Activated CD4-positive, alpha-beta T cell treated with anti-CD3 and anti-CD28 coated beads, Interleukin-2, amount 50 U/mL, for 48 hours (primary cell): ENCODE results near the gene STAMBPL1.
A peak's percentile ranks its signal among the peaks of the same experiment; 100 is the strongest.
"Not testable (repeated sequence)": the region's sequence is repeated elsewhere in the genome, so short reads cannot be mapped to it uniquely, and the experiment has no call there.

ENCODE experiments used
- DNase-seq, 2 experiments: peaks; one replicate each; pipeline ENCODE4 v3.0.0-alpha.2; 2020

STAMBPL1 gene

GRCh38 chr10:88858491-88858890, 21.6 kb upstream of the STAMBPL1 start:
- no peak for DNase-seq

GRCh38 chr10:88861036-88861435, 19.0 kb upstream of the STAMBPL1 start:
- DNase-seq, result no peak

GRCh38 chr10:88865281-88865876, 14.7 kb upstream of the STAMBPL1 start:
- no peak for DNase-seq

GRCh38 chr10:88866454-88866853, 13.6 kb upstream of the STAMBPL1 start:
- DNase-seq, result no peak

GRCh38 chr10:88870089-88870488, 10.0 kb upstream of the STAMBPL1 start:
- no peak for DNase-seq

GRCh38 chr10:88873757-88874156, 6.3 kb upstream of the STAMBPL1 start:
- DNase-seq, result no peak

GRCh38 chr10:88874281-88874680, 5.8 kb upstream of the STAMBPL1 start:
- no peak for DNase-seq

GRCh38 chr10:88875081-88875480, 5.0 kb upstream of the STAMBPL1 start:
- DNase-seq, result no peak

- no peak for DNase-seq
Observed at GRCh38 chr10:88877298-88877697, 2.7 kb upstream of the STAMBPL1 start.

GRCh38 chr10:88880282-88881076, 434 bp downstream of the STAMBPL1 start:
- peak; percentile 76 to 78 for DNase-seq

GRCh38 chr10:88881320-88881719, 1.3 kb downstream of the STAMBPL1 start:
- DNase-seq, result no peak

- no peak for DNase-seq
Observed at GRCh38 chr10:88881922-88882645, 2.0 kb downstream of the STAMBPL1 start.

GRCh38 chr10:88882646-88883447, 2.8 kb downstream of the STAMBPL1 start:
- not testable (repeated sequence) for DNase-seq

- DNase-seq, result no peak
Observed at GRCh38 chr10:88883448-88883809, 3.4 kb downstream of the STAMBPL1 start.

GRCh38 chr10:88886557-88886956, 6.5 kb downstream of the STAMBPL1 start:
- no peak for DNase-seq

GRCh38 chr10:88888810-88889445, 8.9 kb downstream of the STAMBPL1 start:
- DNase-seq, result no peak

- DNase-seq, result no peak
Observed at GRCh38 chr10:88889559-88890337, 9.7 kb downstream of the STAMBPL1 start.

- DNase-seq, result no peak
Observed at GRCh38 chr10:88890681-88891381, 10.8 kb downstream of the STAMBPL1 start.

- no peak for DNase-seq
Observed at GRCh38 chr10:88892222-88892967, 12.3 kb downstream of the STAMBPL1 start.

- no peak for DNase-seq
Observed at GRCh38 chr10:88893611-88894010, 13.6 kb downstream of the STAMBPL1 start.
